H1 (cell line): Measurements from ENCODE around the gene CDH12. TPM values are rescaled to one million over a fixed set of nuclear protein-coding genes. Genes with fewer than 3 reads are reported as not detected.

Experiments
- CTCF ChIA-PET: fragments of 300-600 bp; sonication (Branson Sonifier 250); formaldehyde crosslinking; loops from one replicate; lab custom pipeline; 2021; ENCODE audit not compliant: partially characterized antibody; lab: Charles Lee
- POLR2A ChIA-PET: fragments of 300-600 bp; sonication (Branson Sonifier 250); formaldehyde crosslinking; loops from one replicate; lab custom pipeline; 2021; ENCODE audit warnings: inconsistent platforms; ENCODE audit not compliant: partially characterized antibody; lab: Charles Lee
- DNase-seq, 2 experiments: peaks; one replicate each; pipeline versions ENCODE4 v3.0.0 to v3.0.0-alpha.2; 2010 to 2022; ENCODE audit warnings: low spot score in 2 of 2, low read depth in 1 of 2, mixed read lengths in 1 of 2
- FAIRE-seq: peaks from 2 replicates; lab custom pipeline; 2011; peaks lifted over from hg19 to GRCh38; lab: Jason Lieb, UNC
- H2AFZ ChIP-seq: 2 replicates; pipeline ENCODE4 v1.8.1; 2012; ENCODE audit warnings: low read length, inconsistent platforms
- H2AK5ac ChIP-seq: 2 replicates; pipeline ENCODE4 v1.6.1; 2013; ENCODE audit warnings: low read depth, low read length
- H2BK120ac ChIP-seq: replicated peaks from 2 replicates; pipeline ENCODE3; 2013; ENCODE audit warnings: low read depth, low read length, inconsistent platforms
- H2BK12ac ChIP-seq: 2 replicates; pipeline ENCODE4 v1.6.1; 2013; ENCODE audit warnings: low read depth, low read length
- H2BK15ac ChIP-seq: 2 replicates; pipeline ENCODE4 v1.6.1; 2013; ENCODE audit warnings: low read length
- H2BK20ac ChIP-seq: 2 replicates; pipeline ENCODE4 v1.6.1; 2013; ENCODE audit warnings: low read length
- H2BK5ac ChIP-seq: 2 replicates; pipeline ENCODE4 v1.6.1; 2013; ENCODE audit warnings: low read depth, low read length
- H3K14ac ChIP-seq: 2 replicates; pipeline ENCODE4 v1.6.1; 2013; ENCODE audit warnings: inconsistent platforms; ENCODE audit not compliant: insufficient read length
- H3K18ac ChIP-seq: 2 replicates; pipeline ENCODE4 v1.6.1; 2013; ENCODE audit warnings: low read length; ENCODE audit errors: extremely low read depth
- H3K23ac ChIP-seq: 2 replicates; pipeline ENCODE4 v1.6.1; 2013; ENCODE audit warnings: inconsistent platforms; ENCODE audit not compliant: insufficient read length
- H3K23me2 ChIP-seq: 2 replicates; pipeline ENCODE4 v1.6.1; 2013; ENCODE audit warnings: low read depth, low read length
- H3K27ac ChIP-seq: 2 replicates; pipeline ENCODE4 v1.6.1; 2011; ENCODE audit warnings: low read depth, low read length, inconsistent platforms
- H3K27me3 ChIP-seq, 4 experiments: replicated peaks in 1 of 4; 1 replicate in 1 of 4; 2 replicates in 3 of 4; pipeline versions ENCODE4 v1.6.1 to v1.8.1; 2011 to 2013; ENCODE audit warnings: low read length in 3 of 4, mild to moderate bottlenecking in 3 of 4, inconsistent platforms in 2 of 4, mixed read lengths in 2 of 4, moderate library complexity in 1 of 4; ENCODE audit not compliant: control insufficient read depth in 3 of 4, insufficient read depth in 3 of 4; ENCODE audit errors: extremely low read depth in 1 of 4
- H3K36me3 ChIP-seq, 4 experiments: 2 replicates each; pipeline versions ENCODE4 v1.6.1 to v1.8.1; 2011 to 2013; ENCODE audit warnings: mild to moderate bottlenecking in 4 of 4, low read length in 3 of 4, moderate library complexity in 2 of 4, control low read depth in 1 of 4, inconsistent platforms in 1 of 4; ENCODE audit not compliant: insufficient read depth in 4 of 4, control insufficient read depth in 2 of 4
- H3K4ac ChIP-seq: replicated peaks from 2 replicates; pipeline ENCODE3; 2013; ENCODE audit warnings: low read length, low read depth, mixed read lengths, inconsistent platforms; ENCODE audit not compliant: insufficient read length
- H3K4me1 ChIP-seq, 4 experiments: replicated peaks in 1 of 4; 1 replicate in 1 of 4; 2 replicates in 3 of 4; pipeline versions ENCODE4 v1.6.1 to v1.8.1; 2011 to 2013; ENCODE audit warnings: low read length in 3 of 4, inconsistent platforms in 2 of 4, mixed read lengths in 1 of 4; ENCODE audit not compliant: insufficient read depth in 4 of 4, control insufficient read depth in 3 of 4
- H3K4me2 ChIP-seq, 2 experiments: 2 replicates each; pipeline versions ENCODE4 v1.6.1 to v1.8.1; 2011 to 2013; ENCODE audit warnings: low read depth in 2 of 2, low read length in 2 of 2, control low read depth in 1 of 2, inconsistent platforms in 1 of 2, mild to moderate bottlenecking in 1 of 2; ENCODE audit not compliant: insufficient read depth in 1 of 2
- H3K4me3 ChIP-seq, 4 experiments: fragments of 200-600, 300-600 bp in 1 of 4; sonication (generic), shearing (Covaris generic), sonication (Bioruptor Twin) in 1 of 4; 2 replicates each; pipeline versions ENCODE4 v1.5.1 to v1.8.1; 2011 to 2016; ENCODE audit warnings: low read length in 4 of 4, low read depth in 3 of 4, control low read depth in 2 of 4, inconsistent platforms in 2 of 4, mild to moderate bottlenecking in 2 of 4, mixed read lengths in 1 of 4, moderate library complexity in 1 of 4; ENCODE audit not compliant: insufficient read depth in 2 of 4; ENCODE audit errors: extremely low read depth in 1 of 4
- H3K56ac ChIP-seq: replicated peaks from 2 replicates; pipeline ENCODE3; 2013; ENCODE audit warnings: low read depth, mild to moderate bottlenecking, mixed read lengths, low read length, inconsistent platforms; ENCODE audit not compliant: insufficient read length
- H3K79me1 ChIP-seq: 2 replicates; pipeline ENCODE4 v1.6.1; 2013; ENCODE audit warnings: low read depth, low read length, control low read depth
- H3K79me2 ChIP-seq, 2 experiments: 2 replicates each; pipeline versions ENCODE4 v1.6.1 to v1.8.1; 2012 to 2013; ENCODE audit warnings: low read length in 2 of 2, mild to moderate bottlenecking in 2 of 2, inconsistent platforms in 1 of 2; ENCODE audit not compliant: insufficient read depth in 2 of 2, control insufficient read depth in 1 of 2
- H3K9ac ChIP-seq, 4 experiments: replicated peaks in 1 of 4; 1 replicate in 1 of 4; 2 replicates in 3 of 4; pipeline versions ENCODE4 v1.6.1 to v1.8.1; 2011 to 2013; ENCODE audit warnings: low read depth in 3 of 4, low read length in 3 of 4, control low read depth in 2 of 4, mild to moderate bottlenecking in 2 of 4, moderate library complexity in 2 of 4, inconsistent platforms in 1 of 4; ENCODE audit errors: extremely low read depth in 1 of 4
- H3K9me3 ChIP-seq, 2 experiments: 2 replicates each; pipeline versions ENCODE4 v1.6.1 to v1.8.1; 2012 to 2013; ENCODE audit warnings: mild to moderate bottlenecking in 2 of 2, moderate library complexity in 2 of 2, control low read depth in 1 of 2, inconsistent platforms in 1 of 2, low read depth in 1 of 2, low read length in 1 of 2, mixed read lengths in 1 of 2; ENCODE audit not compliant: insufficient read depth in 2 of 2
- H4K20me1 ChIP-seq, 2 experiments: replicated peaks in 1 of 2; 2 replicates each; pipeline versions ENCODE3 to v1.8.1; 2011 to 2013; ENCODE audit warnings: inconsistent platforms in 2 of 2, low read length in 2 of 2, mild to moderate bottlenecking in 1 of 2; ENCODE audit not compliant: insufficient read depth in 2 of 2, control insufficient read depth in 1 of 2
- H4K5ac ChIP-seq: 2 replicates; pipeline ENCODE4 v1.6.1; 2013; ENCODE audit warnings: low read length, low read depth, mixed read lengths, inconsistent platforms; ENCODE audit not compliant: insufficient read length
- H4K8ac ChIP-seq: 2 replicates; pipeline ENCODE4 v1.8.0; 2013; ENCODE audit warnings: mild to moderate bottlenecking, moderate library complexity, low read length, inconsistent platforms; ENCODE audit not compliant: insufficient read depth; ENCODE audit errors: extremely low read depth
- H4K91ac ChIP-seq: replicated peaks from 2 replicates; pipeline ENCODE3; 2013; ENCODE audit warnings: low read length, mixed read lengths, inconsistent platforms; ENCODE audit not compliant: insufficient read length
- CREB1 ChIP-seq: IDR thresholded peaks from 2 replicates; pipeline ENCODE4 v1.6.1; 2012; ENCODE audit warnings: inconsistent platforms
- E2F6 ChIP-seq: IDR thresholded peaks from 2 replicates; pipeline ENCODE4 v1.6.1; 2012; ENCODE audit warnings: inconsistent platforms
- EP300 ChIP-seq, 2 experiments: IDR thresholded peaks; 1 replicate in 1 of 2; 2 replicates in 1 of 2; pipeline ENCODE4 v1.6.1; 2011 to 2012; ENCODE audit warnings: low read depth in 2 of 2, low read length in 2 of 2, mild to moderate bottlenecking in 2 of 2, borderline replicate concordance in 1 of 2, inconsistent platforms in 1 of 2, moderate library complexity in 1 of 2
- EZH2 ChIP-seq: fragments of 200-600 bp; sonication (generic); IDR thresholded peaks from 2 replicates; pipeline ENCODE4 v1.7.1; 2012; ENCODE audit warnings: low read depth, mild to moderate bottlenecking, moderate library complexity, low read length, inconsistent platforms; ENCODE audit not compliant: severe bottlenecking
- GABPA ChIP-seq: IDR thresholded peaks from 2 replicates; pipeline ENCODE4 v1.6.1; 2011; ENCODE audit warnings: mild to moderate bottlenecking, low read length, moderate library complexity, borderline replicate concordance; ENCODE audit not compliant: insufficient read depth
- HDAC2 ChIP-seq, 2 experiments: fragments of 300-600 bp in 1 of 2; sonication (generic) in 1 of 2; IDR thresholded peaks; 2 replicates each; pipeline ENCODE4 v1.6.1; 2011 to 2012; ENCODE audit warnings: low read depth in 2 of 2, low read length in 2 of 2, mild to moderate bottlenecking in 2 of 2, moderate library complexity in 2 of 2, borderline replicate concordance in 1 of 2, inconsistent platforms in 1 of 2
- KDM5A ChIP-seq: fragments of 200-600 bp; IDR thresholded peaks from 2 replicates; pipeline ENCODE4 v1.7.1; 2012; ENCODE audit warnings: mild to moderate bottlenecking, low read length, inconsistent platforms, mixed read lengths
- POLR2A ChIP-seq, 2 experiments: IDR thresholded peaks; 1 replicate in 1 of 2; 2 replicates in 1 of 2; pipeline ENCODE4 v1.6.1; 2011; ENCODE audit warnings: low read depth in 2 of 2, low read length in 2 of 2, mild to moderate bottlenecking in 2 of 2; ENCODE audit errors: control extremely low read depth in 1 of 2
- POLR2AphosphoS5 ChIP-seq: IDR thresholded peaks from 2 replicates; pipeline ENCODE4 v1.6.1; 2011; ENCODE audit warnings: low read depth, low read length
- POU5F1 ChIP-seq: IDR thresholded peaks from 2 replicates; pipeline ENCODE4 v1.6.1; 2011; ENCODE audit warnings: low read depth, mild to moderate bottlenecking, low read length, moderate library complexity
- RNF2 ChIP-seq: fragments of 200-900, 300-1000 bp; sonication (generic); IDR thresholded peaks from 2 replicates; pipeline ENCODE4 v1.7.1; 2016; ENCODE audit warnings: borderline replicate concordance, low read depth, mild to moderate bottlenecking, antibody characterized with exemption, low read length; ENCODE audit not compliant: poor library complexity, severe bottlenecking; ENCODE audit errors: missing control alignments
- SIX5 ChIP-seq: IDR thresholded peaks from 2 replicates; pipeline ENCODE4 v1.6.1; 2011; ENCODE audit warnings: mild to moderate bottlenecking, low read depth, low read length
- USF2 ChIP-seq: IDR thresholded peaks from 2 replicates; pipeline ENCODE4 v1.6.1; 2011; ENCODE audit warnings: low read length, improper control_type of control experiment
- WGBS, 2 experiments: shearing (Covaris generic) in 1 of 2; methylation state at CpG; one replicate each; pipeline versions ENCODE4 v1.1.6 to v1.1.7; 2013 to 2015; ENCODE audit warnings: low lambda C conversion rate in 2 of 2, mixed read lengths in 2 of 2, inconsistent platforms in 1 of 2, low coverage in 1 of 2, missing lambda C conversion rate in 1 of 2; ENCODE audit not compliant: insufficient replicate concordance in 2 of 2, insufficient coverage in 1 of 2, insufficient read length in 1 of 2; ENCODE audit errors: extremely low coverage in 1 of 2, missing lambda C conversion rate in 1 of 2; 5-methylcytosine and 5-hydroxymethylcytosine counted together
- polyA plus RNA-seq, 7 experiments: library from polyadenylated mRNA; depleted of rRNA in 3 of 7; stranded (reverse) in 5 of 7; unstranded in 2 of 7; fragments of >200 nt in 5 of 7; fragments of 200-250 nt in 2 of 7; gene quantifications; 1 replicate in 5 of 7; 2 replicates in 1 of 7; 4 replicates in 1 of 7; pipeline versions ENCODE4 v1.2.1 to v1.2.3, GENCODE V29; 2011 to 2013; ENCODE audit warnings: missing spikeins in 2 of 7, mixed read lengths in 2 of 7
- total RNA-seq: library from RNA; stranded (reverse); fragmentation: NEBNext Ultra II Directional; extraction: Animal tissue kit (Norgen Biotek cat#: 25700); gene quantifications from 2 replicates; pipeline ENCODE4 v1.2.1, GENCODE V29; 2021

CDH12 gene
- total and polyA plus RNA-seq, 2 of the 8 experiments (the other 6 are each of a cell fraction or from before 2014, with no cell fraction given): 0.03 TPM; not detected in 1

GRCh38 chr5:22432905-22433304 is 420.2 kb downstream of the CDH12 start:
- H4K91ac ChIP-seq: no peak overlapping the region
- ChIA-PET POLR2A (no interaction called here), CTCF (no interaction called here)
- H3K36me3 ChIP-seq: no peaks in the 10 kb centered on the region
- DNase-seq (no peak), FAIRE-seq (no peak)
- no peak overlapping the region for H3K18ac ChIP-seq
- no peak overlapping the region for H2BK20ac ChIP-seq
- no peak overlapping the region for H3K56ac ChIP-seq
- no peaks in the 10 kb centered on the region for H3K27me3 ChIP-seq
- H3K23me2 ChIP-seq: no peaks in the 10 kb centered on the region
- no peaks in the 10 kb centered on the region for H4K20me1 ChIP-seq
- no peak overlapping the region for H2AK5ac ChIP-seq
- no peak overlapping the region for H3K23ac ChIP-seq
- H4K8ac ChIP-seq: no peak overlapping the region
- H3K4me2 ChIP-seq: no peak overlapping the region
- no peak overlapping the region for H2BK15ac ChIP-seq
- no peak overlapping the region for H2AFZ ChIP-seq
- 93% methylated on average over 2 of the region's 2 CpGs; no CpG with 5 or more reads in 1 of the 2 experiments for WGBS, 2 experiments
- H4K5ac ChIP-seq: no peak overlapping the region
- H3K79me1 ChIP-seq: no peaks in the 10 kb centered on the region
- no peak overlapping the region for H3K9ac ChIP-seq
- H3K79me2 ChIP-seq: no peaks in the 10 kb centered on the region
- no peak overlapping the region for H3K4ac ChIP-seq
- H2BK120ac ChIP-seq: no peak overlapping the region
- H2BK5ac ChIP-seq: no peak overlapping the region
- no peak overlapping the region for H3K4me3 ChIP-seq
- no peak overlapping the region for H3K27ac ChIP-seq
- H3K14ac ChIP-seq: no peak overlapping the region
- H3K4me1 ChIP-seq: no peaks in the 10 kb centered on the region
- H2BK12ac ChIP-seq: no peak overlapping the region
- no peaks in the 10 kb centered on the region for H3K9me3 ChIP-seq
- TF ChIP-seq E2F6 (no peak), RNF2 (no peak), SIX5 (no peak), EZH2 (no peak), HDAC2 (IDR thresholded peaks at IDR 0.05; ENCODE audit: borderline replicate concordance in 1 of 2, low read depth in 2 of 2, low read length in 2 of 2) (no peak), EP300 (IDR thresholded peaks at IDR 0.05; ENCODE audit: borderline replicate concordance in 1 of 2, low read depth in 2 of 2, low read length in 2 of 2) (no peak), POLR2AphosphoS5 (no peak), CREB1 (no peak), POLR2A (IDR thresholded peaks at IDR 0.05; ENCODE audit: control extremely low read depth in 1 of 2, low read depth in 2 of 2, low read length in 2 of 2) (no peak), GABPA (no peak), POU5F1 (no peak), USF2 (no peak), KDM5A (no peak)
